Fibroblast of lung (primary cell): ENCODE data around the gene HPS1.

ENCODE experiments used
- CTCF ChIP-seq, 2 donors: IDR thresholded peaks in 1 of 2; conservative IDR thresholded peaks in 1 of 2; 1 replicate in 1 of 2; 2 replicates in 1 of 2; pipeline ENCODE4 v1.5.1; 2011 to 2012; ENCODE audit warnings: low read length in 2 of 2, control low read depth in 1 of 2, inconsistent platforms in 1 of 2, low read depth in 1 of 2, mild to moderate bottlenecking in 1 of 2
- EZH2 ChIP-seq: IDR thresholded peaks from 2 replicates; pipeline ENCODE4 v1.5.1; 2012; ENCODE audit warnings: low read length, control low read depth, mild to moderate bottlenecking; ENCODE audit errors: missing control alignments

GRCh38 chr10:98384531-98385133 lies 62.1 kb downstream of the HPS1 start:
- no peak for TF ChIP-seq CTCF (conservative IDR thresholded peaks at IDR 0.05 in 1 of 2, IDR thresholded peaks at IDR 0.05 in 1 of 2; ENCODE audit: low read depth in 1 of 2, low read length in 2 of 2)
- TF ChIP-seq EZH2 = no peak
